ENCODE data around the gene GCN1.

Gene GCN1

GRCh38 chr12:120093592-120094355 lies 100.7 kb downstream of the GCN1 start:
- no peak overlapping the region for H3K4me3 ChIP-seq
- DNase-seq (ENCODE audit: low spot score) = no peak
- TF ChIP-seq CTCF (IDR thresholded peaks at IDR 0.05) = no peak
- H3K27ac ChIP-seq = no peak overlapping the region

DNA sequence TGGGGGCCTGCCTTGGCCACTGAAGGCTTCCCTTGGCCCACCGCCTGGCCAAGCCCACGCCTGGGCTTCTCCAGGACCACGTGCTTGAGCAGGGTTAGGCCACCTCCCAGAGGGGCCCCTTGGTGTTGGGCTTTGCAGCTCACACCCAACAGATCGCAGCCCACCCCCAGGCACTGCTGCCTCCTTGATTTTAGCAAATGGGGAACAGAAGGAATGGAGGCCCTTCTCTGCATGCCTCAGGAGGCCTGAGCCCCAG lies 101.3 kb downstream of the GCN1 start:
- DNase-seq (ENCODE audit: low spot score) = no peak
- no peak overlapping the region for H3K4me3 ChIP-seq
- TF ChIP-seq CTCF (IDR thresholded peaks at IDR 0.05) = no peak
- H3K27ac ChIP-seq = no peak overlapping the region

DNA sequence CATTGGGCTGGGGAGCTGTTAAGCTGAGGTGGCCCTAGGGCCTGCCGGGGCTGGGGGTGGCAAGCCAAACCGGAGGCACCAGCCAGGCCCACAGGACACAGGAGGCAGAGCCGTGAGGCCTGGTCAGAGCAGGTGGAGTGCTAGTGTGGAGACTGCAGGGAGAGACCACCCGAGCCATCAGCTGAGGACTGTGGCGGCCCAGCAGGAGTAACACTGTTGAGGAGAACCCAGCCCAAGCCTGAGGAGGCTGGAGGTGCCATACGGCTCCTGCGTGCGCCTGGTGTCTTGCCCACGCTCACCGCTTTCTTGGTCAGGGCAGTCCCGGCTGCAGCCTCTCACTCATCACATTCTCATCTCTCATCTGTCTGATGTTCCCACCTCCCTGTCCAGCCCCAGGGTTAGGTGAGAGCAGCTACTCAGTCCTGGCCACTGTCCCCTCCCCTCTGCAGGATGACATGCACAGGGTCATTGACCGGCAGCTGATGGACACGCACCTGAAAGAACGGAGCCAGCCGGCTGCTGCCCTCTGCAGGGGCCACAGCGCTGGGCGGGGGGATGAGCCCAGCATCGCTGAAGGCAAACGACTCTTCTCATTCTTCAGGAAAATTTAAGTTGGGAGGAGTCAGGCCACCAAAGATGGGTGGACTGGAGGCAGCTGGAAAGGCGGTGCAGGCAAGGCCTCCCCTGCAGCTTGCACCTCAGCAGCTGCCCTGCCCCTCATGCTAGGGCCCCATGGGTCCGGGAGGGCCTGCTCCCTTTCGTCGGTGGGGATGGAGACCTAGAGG lies 101.8 kb downstream of the GCN1 start:
- DNase-seq (ENCODE audit: low spot score) = no peak
- Histone ChIP-seq H3K4me3 (no peak overlapping the region), H3K27ac (no peak overlapping the region)
- no peak for TF ChIP-seq CTCF (IDR thresholded peaks at IDR 0.05)

DNA sequence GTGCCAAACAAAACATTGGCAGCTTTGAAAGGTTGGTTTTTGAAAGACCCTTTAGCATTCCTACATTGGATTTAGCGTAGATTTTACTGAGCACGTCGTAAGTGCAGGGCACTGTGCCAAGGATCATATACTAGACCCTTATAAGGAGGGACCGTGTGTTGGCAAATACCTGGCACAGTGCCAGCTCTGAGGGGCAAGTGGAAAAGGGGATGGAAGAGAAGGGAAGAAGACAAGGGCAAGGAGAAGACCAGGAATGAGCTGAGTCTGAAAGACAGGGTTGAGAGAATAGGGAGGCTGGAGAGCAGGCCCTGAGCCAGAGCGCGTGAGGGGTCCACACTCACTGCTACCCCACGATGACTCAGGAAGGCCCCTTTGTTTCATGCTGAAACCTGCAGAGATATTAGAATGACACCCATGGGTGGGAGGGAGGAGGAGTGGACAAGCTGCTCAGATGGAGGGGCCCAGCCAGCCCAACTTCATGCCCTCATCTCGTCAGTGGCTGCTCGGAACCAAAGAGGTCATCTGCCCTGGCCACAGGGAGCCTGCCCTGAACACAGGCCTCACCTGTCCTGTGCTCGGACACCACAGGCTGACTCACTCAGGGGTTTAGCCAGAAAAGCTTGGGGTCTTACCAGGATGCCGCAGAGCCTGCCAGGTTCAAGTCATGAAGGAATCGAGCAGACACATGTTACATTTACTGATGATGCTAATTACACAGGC lies 103.0 kb downstream of the GCN1 start:
- no peak for DNase-seq (ENCODE audit: low spot score)
- Histone ChIP-seq H3K4me3 (no peak overlapping the region), H3K27ac (no peak overlapping the region)
- TF ChIP-seq CTCF (IDR thresholded peaks at IDR 0.05) = no peak

DNA sequence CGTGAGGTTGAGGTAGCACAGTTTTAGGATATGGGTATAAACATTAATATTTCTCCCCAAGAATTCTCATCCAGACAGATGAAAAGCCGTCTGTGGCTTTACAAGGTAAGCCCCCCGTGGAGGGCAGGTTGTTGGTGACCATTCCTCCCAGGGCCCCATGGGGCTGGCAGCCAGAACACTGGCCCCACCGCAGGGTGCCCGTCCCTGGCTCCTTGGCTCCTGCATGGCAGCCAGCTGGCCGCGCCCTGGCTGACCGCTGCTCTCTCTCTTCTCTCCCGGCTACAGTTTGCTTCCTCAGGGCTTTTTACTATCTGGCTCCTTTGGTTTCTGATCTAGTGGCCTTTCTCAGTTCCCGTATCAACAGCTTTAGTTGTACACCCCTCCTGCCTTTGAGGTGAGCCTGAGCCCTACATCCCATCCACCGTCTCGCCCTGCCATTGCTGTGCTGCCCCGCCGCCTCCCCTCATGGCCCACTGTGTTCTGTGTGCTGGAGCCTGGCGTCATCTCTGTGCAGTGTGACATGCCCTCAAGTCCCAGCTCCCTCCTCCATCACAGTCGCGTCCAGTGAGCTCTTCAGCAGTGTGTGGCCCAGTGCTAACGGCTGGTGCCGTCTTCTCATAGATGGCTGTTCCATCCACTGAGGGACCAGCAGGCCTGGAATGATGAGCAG lies 103.8 kb downstream of the GCN1 start:
- no peak for TF ChIP-seq CTCF (IDR thresholded peaks at IDR 0.05)
- H3K27ac ChIP-seq = no peak overlapping the region
- H3K4me3 ChIP-seq = no peak overlapping the region
- DNase-seq (ENCODE audit: low spot score) = no peak

GRCh38 chr12:120090206-120090605 lies 104.3 kb downstream of the GCN1 start:
- Histone ChIP-seq H3K4me3 (no peak overlapping the region), H3K27ac (no peak overlapping the region)
- no peak for TF ChIP-seq CTCF (IDR thresholded peaks at IDR 0.05)
- DNase-seq (ENCODE audit: low spot score) = no peak
